HEK293T (cell line): ENCODE measurements around the gene GPBP1.

Experiments
- CTCF ChIA-PET: fragments of 350-600 bp; formaldehyde crosslinking; extraction: SDS; loops from one replicate; lab custom pipeline; 2021; ENCODE audit warnings: antibody characterized with exemption, inconsistent platforms; lab: Yijun Ruan, JAX
- POLR2A ChIA-PET: fragments of 350-600 bp; formaldehyde crosslinking; extraction: SDS; loops from one replicate; lab custom pipeline; 2020; ENCODE audit warnings: antibody characterized with exemption, inconsistent platforms; lab: Yijun Ruan, JAX
- DNase-seq: peaks from one replicate; pipeline ENCODE4 v3.0.0; 2012; ENCODE audit warnings: mixed read lengths; ENCODE audit errors: extremely low spot score
- ARNT ChIP-seq: fragments of 450-650 bp; IDR thresholded peaks from 2 replicates; pipeline ENCODE4 v1.6.1; 2017; ENCODE audit warnings: mild to moderate bottlenecking
- BHLHE40 ChIP-seq: fragments of 450-650 bp; IDR thresholded peaks from 2 replicates; pipeline ENCODE4 v1.6.1; 2016; ENCODE audit warnings: mild to moderate bottlenecking, moderate library complexity, borderline replicate concordance
- CTBP1 ChIP-seq: fragments of 450-650 bp; IDR thresholded peaks from 2 replicates; pipeline ENCODE4 v1.6.1; 2016; ENCODE audit warnings: borderline replicate concordance
- ELF4 ChIP-seq: fragments of 450-650 bp; IDR thresholded peaks from 2 replicates; pipeline ENCODE4 v1.6.1; 2017; ENCODE audit warnings: antibody characterized with exemption
- FOXA1 ChIP-seq: fragments of 450-650 bp; IDR thresholded peaks from 2 replicates; pipeline ENCODE4 v1.6.1; 2016; ENCODE audit warnings: mild to moderate bottlenecking
- FOXK2 ChIP-seq: fragments of 450-650 bp; IDR thresholded peaks from 2 replicates; pipeline ENCODE4 v1.6.1; 2016; ENCODE audit warnings: mild to moderate bottlenecking
- FOXM1 ChIP-seq: fragments of 450-650 bp; IDR thresholded peaks from 2 replicates; pipeline ENCODE4 v1.6.1; 2017; ENCODE audit warnings: mild to moderate bottlenecking, borderline replicate concordance
- HDGF ChIP-seq: fragments of 450-650 bp; IDR thresholded peaks from 2 replicates; pipeline ENCODE4 v1.6.1; 2017; ENCODE audit warnings: antibody characterized with exemption, borderline replicate concordance
- L3MBTL2 ChIP-seq: fragments of 450-650 bp; conservative IDR thresholded peaks from 2 replicates; pipeline ENCODE4 v1.6.1; 2016; ENCODE audit warnings: mild to moderate bottlenecking
- LEF1 ChIP-seq: fragments of 450-650 bp; IDR thresholded peaks from 2 replicates; pipeline ENCODE4 v1.6.1; 2017; ENCODE audit warnings: mild to moderate bottlenecking, borderline replicate concordance
- NFRKB ChIP-seq: fragments of 450-650 bp; IDR thresholded peaks from 2 replicates; pipeline ENCODE4 v1.6.1; 2016; ENCODE audit warnings: mild to moderate bottlenecking, moderate library complexity
- PKNOX1 ChIP-seq: fragments of 450-650 bp; IDR thresholded peaks from 2 replicates; pipeline ENCODE4 v1.6.1; 2016
- SP1 ChIP-seq: fragments of 450-650 bp; IDR thresholded peaks from 2 replicates; pipeline ENCODE4 v1.6.1; 2017
- SUZ12 ChIP-seq: fragments of 450-650 bp; IDR thresholded peaks from 2 replicates; pipeline ENCODE4 v1.6.1; 2016; ENCODE audit warnings: mild to moderate bottlenecking
- TARDBP ChIP-seq: fragments of 450-650 bp; IDR thresholded peaks from 2 replicates; pipeline ENCODE4 v1.6.1; 2016
- ZNF384 ChIP-seq: fragments of 450-650 bp; IDR thresholded peaks from 2 replicates; pipeline ENCODE4 v1.6.1; 2016

GPBP1 gene, protein sequence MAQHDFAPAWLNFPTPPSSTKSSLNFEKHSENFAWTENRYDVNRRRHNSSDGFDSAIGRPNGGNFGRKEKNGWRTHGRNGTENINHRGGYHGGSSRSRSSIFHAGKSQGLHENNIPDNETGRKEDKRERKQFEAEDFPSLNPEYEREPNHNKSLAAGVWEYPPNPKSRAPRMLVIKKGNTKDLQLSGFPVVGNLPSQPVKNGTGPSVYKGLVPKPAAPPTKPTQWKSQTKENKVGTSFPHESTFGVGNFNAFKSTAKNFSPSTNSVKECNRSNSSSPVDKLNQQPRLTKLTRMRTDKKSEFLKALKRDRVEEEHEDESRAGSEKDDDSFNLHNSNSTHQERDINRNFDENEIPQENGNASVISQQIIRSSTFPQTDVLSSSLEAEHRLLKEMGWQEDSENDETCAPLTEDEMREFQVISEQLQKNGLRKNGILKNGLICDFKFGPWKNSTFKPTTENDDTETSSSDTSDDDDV

GRCh38 chr5:57173319-57174127 lies at the start of gene GPBP1:
Gene GPBP1, plus strand, starts transcription at chr5:57174059. Its CDS starts 40,072 bp downstream, at chr5:57214131.
- CTCF ChIA-PET = no interaction called here
- POLR2A ChIA-PET = interaction anchor here (0.6 to 1.4 kb wide), 4 partner anchors 15 to 1219 kb away, joined by 3 to 8 read pairs (median 3); partner anchors contain the start of gene SETD9
- DNase-seq = peak; percentile 91

GRCh38 chr5:57128325-57128724 lies 45.5 kb upstream of the GPBP1 start:
- ChIA-PET POLR2A (no interaction called here), CTCF (no interaction called here)
- no peak for TF ChIP-seq TARDBP
- TF ChIP-seq ZNF384 = no peak
- no peak for TF ChIP-seq L3MBTL2
- no peak for TF ChIP-seq SUZ12
- no peak for TF ChIP-seq CTBP1
- no peak for TF ChIP-seq ELF4
- no peak for TF ChIP-seq FOXM1
- TF ChIP-seq LEF1 = no peak
- no peak for TF ChIP-seq FOXA1
- no peak for TF ChIP-seq ARNT
- no peak for TF ChIP-seq BHLHE40
- no peak for TF ChIP-seq FOXK2
- TF ChIP-seq NFRKB = no peak
- TF ChIP-seq PKNOX1 = no peak
- TF ChIP-seq HDGF = no peak
- TF ChIP-seq SP1 = no peak
- no peak for DNase-seq

More at GRCh38 chr5:57173319-57174127, at the start of gene GPBP1:
- peak; percentile 71; the same call in 1 of the 2 replicates for TF ChIP-seq SP1
- no peak for TF ChIP-seq ARNT
- TF ChIP-seq PKNOX1 = no peak
- no peak for TF ChIP-seq FOXA1
- 0 out of 2 replicates have a peak, but pooled peaks have one; percentile 72 for TF ChIP-seq L3MBTL2

GRCh38 chr5:57133574-57133973 lies 40.3 kb upstream of the GPBP1 start:
- TF ChIP-seq CTBP1 (no peak), TARDBP (no peak), PKNOX1 (no peak), LEF1 (no peak), ARNT (no peak), FOXM1 (no peak), L3MBTL2 (no peak), ZNF384 (no peak), BHLHE40 (no peak), FOXK2 (no peak), NFRKB (no peak), SP1 (no peak), ELF4 (no peak), FOXA1 (no peak), HDGF (no peak), SUZ12 (no peak)
- ChIA-PET CTCF (no interaction called here), POLR2A (no interaction called here)
- DNase-seq = no peak

GRCh38 chr5:57137401-57137800 lies 36.5 kb upstream of the GPBP1 start:
- ChIA-PET POLR2A (interaction anchor here (0.8 to 2.0 kb wide), 4 partner anchors 187 to 236 kb away, joined by 4 to 7 read pairs (median 6); no protein-coding TSS in a partner anchor), CTCF (interaction anchor here (0.8 to 1.7 kb wide), 5 partner anchors 11 to 467 kb away, joined by 3 to 7 read pairs (median 4); no protein-coding TSS in a partner anchor)
- TF ChIP-seq HDGF = no peak
- no peak for TF ChIP-seq PKNOX1
- TF ChIP-seq BHLHE40 = no peak
- TF ChIP-seq TARDBP = no peak
- no peak for TF ChIP-seq NFRKB
- TF ChIP-seq SP1 = no peak
- TF ChIP-seq CTBP1 = no peak
- TF ChIP-seq SUZ12 = no peak
- TF ChIP-seq FOXA1 = no peak
- TF ChIP-seq FOXM1 = no peak
- no peak for TF ChIP-seq ARNT
- TF ChIP-seq LEF1 = no peak
- TF ChIP-seq FOXK2 = no peak
- DNase-seq = no peak

DNA sequence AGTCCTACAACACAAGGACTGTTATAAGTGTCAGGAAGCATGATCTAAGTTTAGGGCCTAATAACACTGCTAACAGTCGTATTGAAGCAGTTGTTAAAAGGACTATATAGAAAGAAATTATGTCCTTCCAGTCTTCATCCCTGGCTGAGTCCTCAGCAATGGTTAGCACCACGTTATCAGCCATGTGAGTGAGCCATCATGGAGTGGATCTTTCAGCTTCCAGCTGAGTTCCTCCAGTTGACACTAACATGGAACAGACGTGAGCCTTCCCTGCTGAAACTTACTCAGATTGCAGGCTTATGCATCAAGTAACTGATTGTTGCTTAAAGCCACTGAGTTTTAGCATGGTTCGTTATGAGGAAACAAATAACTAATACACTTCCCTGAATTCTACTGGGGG lies 21.5 kb upstream of the GPBP1 start:
- CTCF ChIA-PET = interaction anchor here (0.6 kb wide), 1 partner anchor 242 kb away, joined by 3 read pairs; no protein-coding TSS in a partner anchor
- no peak for DNase-seq
- TF ChIP-seq ELF4 (no peak), CTBP1 (no peak), FOXA1 (no peak), PKNOX1 (no peak), TARDBP (no peak), LEF1 (no peak), BHLHE40 (no peak), ARNT (no peak)
- POLR2A ChIA-PET = no interaction called here
